Astrocyte of the cerebellum (primary cell): ENCODE measurements around the gene ZBTB37.

ENCODE experiments used
- DNase-seq: peaks from one replicate; pipeline ENCODE4 v3.0.0-alpha.2; 2011; ENCODE audit warnings: low read depth
- H3K4me3 ChIP-seq: 2 replicates; pipeline ENCODE4 v1.5.1; 2011; ENCODE audit warnings: mild to moderate bottlenecking, low read depth, low read length, moderate library complexity
- in situ Hi-C: cut with HindIII; loops from 2 replicates; pipeline ENCODE4 v1.10.0; 2017; ENCODE audit warnings: low sequenced_read_pairs
- TF ChIP-seq, protein P1 (sequence below): IDR thresholded peaks from 2 replicates; pipeline ENCODE4 v1.5.1; 2012; ENCODE audit warnings: low read length, low read depth, moderate library complexity, mild to moderate bottlenecking; ENCODE audit errors: missing control alignments

ZBTB37 gene

GRCh38 chr1:173868266-173869020 is at the start of gene ZBTB37:
Gene ZBTB37, plus strand, starts transcription at chr1:173868380. Its CDS starts 1,846 bp downstream, at chr1:173870226.
- H3K4me3 ChIP-seq = peak within 1 kb of the TSS; percentile 77
- TF ChIP-seq, protein P1, sequence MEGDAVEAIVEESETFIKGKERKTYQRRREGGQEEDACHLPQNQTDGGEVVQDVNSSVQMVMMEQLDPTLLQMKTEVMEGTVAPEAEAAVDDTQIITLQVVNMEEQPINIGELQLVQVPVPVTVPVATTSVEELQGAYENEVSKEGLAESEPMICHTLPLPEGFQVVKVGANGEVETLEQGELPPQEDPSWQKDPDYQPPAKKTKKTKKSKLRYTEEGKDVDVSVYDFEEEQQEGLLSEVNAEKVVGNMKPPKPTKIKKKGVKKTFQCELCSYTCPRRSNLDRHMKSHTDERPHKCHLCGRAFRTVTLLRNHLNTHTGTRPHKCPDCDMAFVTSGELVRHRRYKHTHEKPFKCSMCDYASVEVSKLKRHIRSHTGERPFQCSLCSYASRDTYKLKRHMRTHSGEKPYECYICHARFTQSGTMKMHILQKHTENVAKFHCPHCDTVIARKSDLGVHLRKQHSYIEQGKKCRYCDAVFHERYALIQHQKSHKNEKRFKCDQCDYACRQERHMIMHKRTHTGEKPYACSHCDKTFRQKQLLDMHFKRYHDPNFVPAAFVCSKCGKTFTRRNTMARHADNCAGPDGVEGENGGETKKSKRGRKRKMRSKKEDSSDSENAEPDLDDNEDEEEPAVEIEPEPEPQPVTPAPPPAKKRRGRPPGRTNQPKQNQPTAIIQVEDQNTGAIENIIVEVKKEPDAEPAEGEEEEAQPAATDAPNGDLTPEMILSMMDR = no peak
- in situ Hi-C loops = no loop called here
- DNase-seq = no peak

DNA sequence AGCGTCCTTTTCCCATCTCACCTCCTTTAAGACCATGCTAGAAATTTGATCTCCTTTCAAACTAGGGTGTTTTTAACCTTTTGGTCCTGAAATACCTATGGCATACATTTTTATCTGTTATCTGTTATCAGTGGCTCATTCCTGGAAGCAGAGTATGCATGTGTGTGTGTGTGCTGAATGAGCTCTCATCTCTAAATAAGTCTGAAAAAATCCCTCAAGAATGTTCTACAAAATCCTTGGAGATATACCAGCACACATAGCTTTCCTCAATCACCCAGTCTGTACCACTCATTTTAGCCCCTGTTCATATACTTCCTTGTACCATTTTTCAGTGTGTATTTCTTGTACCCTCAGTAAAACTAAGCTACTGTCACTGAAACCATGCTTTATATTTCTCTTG is 49.7 kb upstream of the ZBTB37 start:
- TF ChIP-seq, protein P1 = no peak
- H3K4me3 ChIP-seq = no peak overlapping the region
- no peak for DNase-seq
- in situ Hi-C loops = no loop called here

- no peak overlapping the region for H3K4me3 ChIP-seq
- no peak for DNase-seq
- in situ Hi-C loops = no loop called here
- TF ChIP-seq, protein P1 = no peak
Measured at GRCh38 chr1:173821680-173822079, 46.5 kb upstream of the ZBTB37 start.

- H3K4me3 ChIP-seq = peak overlapping the region; percentile 82
- TF ChIP-seq, protein P1 = no peak
- DNase-seq = no peak
- in situ Hi-C loops = no loop called here
Measured at GRCh38 chr1:173823781-173824314, 44.3 kb upstream of the ZBTB37 start.

DNA sequence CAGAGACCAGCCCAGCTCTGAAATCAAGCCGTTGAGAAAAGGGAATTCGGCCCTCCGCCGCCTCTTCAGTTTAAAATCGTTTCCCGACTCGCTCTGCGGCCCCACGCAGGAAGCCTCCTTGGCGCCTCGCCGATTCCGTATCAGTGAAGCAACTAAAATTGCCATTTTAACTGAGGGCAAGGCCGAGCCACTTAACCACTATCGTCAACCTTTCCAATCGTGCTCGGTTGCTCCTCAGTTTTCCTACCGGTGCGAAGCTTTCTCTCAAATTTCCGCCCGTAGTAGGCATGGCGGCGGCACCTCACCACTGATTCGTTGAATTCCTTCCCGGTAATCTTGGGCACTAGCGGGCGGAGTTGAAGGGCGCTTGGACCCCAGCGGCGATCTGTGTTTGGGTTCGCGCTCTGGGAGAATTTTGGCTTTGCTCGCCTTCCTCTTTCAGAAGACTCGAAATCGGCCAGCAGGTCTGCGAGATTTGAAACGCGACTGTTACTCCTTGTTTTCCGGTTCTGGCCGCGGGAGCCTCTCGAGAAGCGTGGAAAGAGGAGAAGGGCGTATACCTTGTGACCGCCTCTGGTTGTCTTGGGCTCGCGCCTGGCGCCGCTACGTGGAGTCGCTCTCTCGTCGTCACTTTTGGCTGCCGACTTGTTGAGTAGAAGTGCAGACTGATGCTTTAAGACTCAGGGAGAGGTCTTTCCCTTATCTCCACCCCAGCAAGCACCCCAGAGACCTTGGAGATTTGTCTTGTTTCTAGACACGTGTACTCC is 43.7 kb upstream of the ZBTB37 start, which contains the start of the genes CENPL and DARS2:
Gene CENPL (minus strand): TSS at position 569 of the 767 bp plus-strand sequence. CDS start 13,584 bp downstream, outside the sequence.
Gene DARS2 (plus strand): TSS at position 359 of the 767 bp plus-strand sequence. CDS start 557 bp downstream, outside the sequence.
- in situ Hi-C loops = no loop called here
- DNase-seq = peak; percentile 99
- TF ChIP-seq, protein P1 = no peak
- H3K4me3 ChIP-seq = peak within 1 kb of the TSS; percentile 82

DNA sequence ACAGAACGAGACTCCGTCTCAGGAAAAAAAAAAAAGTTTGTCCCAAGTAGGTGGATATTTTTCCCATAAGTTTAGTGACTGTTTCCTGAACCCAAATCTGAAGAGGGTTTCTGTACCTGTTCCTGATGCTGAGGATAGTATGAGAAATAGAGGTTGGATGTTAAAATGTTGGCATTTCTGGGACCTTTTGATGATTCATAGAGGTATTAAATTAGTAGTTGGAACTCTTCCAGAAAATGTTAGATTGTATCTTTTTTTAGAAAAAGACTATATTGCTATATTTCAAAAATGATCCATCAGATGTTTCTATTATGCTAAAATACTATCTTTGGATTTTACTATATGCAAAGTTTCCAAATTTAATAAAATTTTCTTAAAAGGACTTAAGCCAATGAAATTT is 40.6 kb upstream of the ZBTB37 start:
- DNase-seq = no peak
- H3K4me3 ChIP-seq = no peak overlapping the region
- TF ChIP-seq, protein P1 = no peak
- in situ Hi-C loops = no loop called here
